GM12874 (cell line): ENCODE results near the gene NUBPL.

Experiments
- TF ChIP-seq, protein P1 (sequence below): IDR thresholded peaks from 2 replicates; pipeline ENCODE4 v1.5.1; 2011; ENCODE audit warnings: low read depth, mild to moderate bottlenecking, control low read depth, low read length, moderate library complexity; ENCODE audit not compliant: insufficient read depth

The NUBPL gene

DNA sequence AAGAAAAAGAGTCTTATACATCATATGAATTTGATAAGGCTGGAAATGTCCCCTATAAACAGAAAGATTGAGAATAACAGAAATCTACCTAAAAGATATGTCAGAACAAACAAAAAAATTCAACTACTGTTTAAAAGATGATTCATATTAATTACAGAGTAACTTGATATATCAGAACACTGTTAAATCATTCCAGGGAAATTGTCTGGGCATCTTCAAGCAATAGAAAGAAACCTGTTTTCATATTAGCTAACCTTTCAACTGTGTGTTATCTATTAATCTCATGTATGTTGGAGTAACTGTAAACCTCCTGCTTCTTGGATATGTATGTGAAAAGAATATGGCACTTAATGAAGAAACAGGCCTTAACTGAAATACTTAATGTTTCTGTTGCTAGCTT lies 96.7 kb downstream of the NUBPL start:
- TF ChIP-seq, protein P1, sequence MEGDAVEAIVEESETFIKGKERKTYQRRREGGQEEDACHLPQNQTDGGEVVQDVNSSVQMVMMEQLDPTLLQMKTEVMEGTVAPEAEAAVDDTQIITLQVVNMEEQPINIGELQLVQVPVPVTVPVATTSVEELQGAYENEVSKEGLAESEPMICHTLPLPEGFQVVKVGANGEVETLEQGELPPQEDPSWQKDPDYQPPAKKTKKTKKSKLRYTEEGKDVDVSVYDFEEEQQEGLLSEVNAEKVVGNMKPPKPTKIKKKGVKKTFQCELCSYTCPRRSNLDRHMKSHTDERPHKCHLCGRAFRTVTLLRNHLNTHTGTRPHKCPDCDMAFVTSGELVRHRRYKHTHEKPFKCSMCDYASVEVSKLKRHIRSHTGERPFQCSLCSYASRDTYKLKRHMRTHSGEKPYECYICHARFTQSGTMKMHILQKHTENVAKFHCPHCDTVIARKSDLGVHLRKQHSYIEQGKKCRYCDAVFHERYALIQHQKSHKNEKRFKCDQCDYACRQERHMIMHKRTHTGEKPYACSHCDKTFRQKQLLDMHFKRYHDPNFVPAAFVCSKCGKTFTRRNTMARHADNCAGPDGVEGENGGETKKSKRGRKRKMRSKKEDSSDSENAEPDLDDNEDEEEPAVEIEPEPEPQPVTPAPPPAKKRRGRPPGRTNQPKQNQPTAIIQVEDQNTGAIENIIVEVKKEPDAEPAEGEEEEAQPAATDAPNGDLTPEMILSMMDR: no peak

DNA sequence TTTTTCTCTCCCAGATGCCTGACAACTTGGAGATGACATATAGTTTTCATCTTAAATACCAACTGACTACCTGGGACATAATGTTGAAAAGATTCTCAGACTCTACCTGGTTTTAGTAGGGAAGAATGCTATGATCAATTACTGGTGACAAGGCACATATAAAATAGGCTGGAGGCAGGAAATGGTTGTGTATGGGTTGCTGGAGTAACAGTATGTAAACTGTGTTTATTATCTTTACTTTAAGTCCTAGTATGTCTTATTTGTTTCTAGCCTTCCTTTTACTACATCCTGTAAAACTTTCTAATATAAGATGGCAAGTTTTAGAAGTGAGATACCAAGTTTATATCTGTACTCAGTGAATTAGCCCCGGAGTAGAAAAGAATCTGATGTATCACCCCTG lies 98.1 kb downstream of the NUBPL start:
- TF ChIP-seq, protein P1: no peak

DNA sequence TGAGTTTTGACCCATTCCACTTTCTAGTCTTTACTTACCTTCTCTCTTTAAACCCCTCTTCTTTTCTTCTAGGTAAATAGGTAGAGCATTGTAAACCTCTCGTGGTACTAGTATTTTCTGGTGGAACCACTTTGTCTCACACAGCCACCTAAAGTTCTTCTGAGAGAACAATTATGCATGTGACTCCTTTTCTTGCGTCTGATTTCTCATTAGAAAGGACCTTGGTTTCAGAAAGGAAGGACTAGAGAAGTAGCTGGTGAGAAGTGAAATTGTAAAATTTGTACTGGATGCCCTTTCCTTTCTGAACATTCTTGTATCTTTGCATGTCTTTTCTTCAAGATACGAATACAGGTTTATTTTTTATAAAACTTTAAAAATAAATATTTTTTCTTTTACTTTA lies 99.0 kb downstream of the NUBPL start:
- TF ChIP-seq, protein P1: no peak

DNA sequence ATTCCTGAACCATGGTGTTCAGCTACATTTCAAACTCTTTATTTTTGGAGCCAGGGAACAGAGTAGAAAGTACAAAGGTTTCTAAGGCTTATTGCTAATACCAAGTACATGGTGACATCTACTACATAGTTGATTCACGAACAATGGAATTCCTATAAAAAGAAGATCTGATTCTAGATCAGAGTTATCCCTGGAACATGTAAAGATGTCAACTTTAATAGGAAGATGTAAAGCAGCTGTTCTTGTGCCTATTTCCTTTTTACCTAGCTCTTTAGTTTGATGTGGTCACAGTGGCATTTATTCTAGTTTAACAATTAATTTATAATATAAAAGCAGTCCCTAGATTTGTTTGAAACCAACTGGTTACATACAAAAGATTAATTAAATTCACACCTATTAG lies 99.5 kb downstream of the NUBPL start:
- TF ChIP-seq, protein P1: no peak

DNA sequence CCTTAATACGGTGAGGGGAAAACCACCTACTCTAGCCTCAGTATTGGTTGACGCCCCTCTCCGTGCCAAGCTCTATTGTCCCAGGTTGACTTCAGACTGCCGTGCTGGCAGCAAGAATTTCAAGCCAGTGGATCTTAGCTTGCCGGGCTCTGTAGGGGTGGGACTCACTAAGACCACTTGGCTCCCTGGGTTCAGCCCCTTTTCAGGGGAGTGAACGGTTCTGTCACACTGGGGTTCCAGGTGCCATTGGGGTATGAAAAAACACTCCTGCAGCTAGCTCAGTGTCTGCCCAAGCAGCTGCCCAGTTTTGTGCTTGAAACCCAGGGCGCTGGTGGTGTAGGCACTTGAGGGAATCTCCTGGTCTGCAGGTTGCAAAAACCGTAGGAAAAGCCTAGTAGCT lies 107.1 kb downstream of the NUBPL start:
- TF ChIP-seq, protein P1: no peak

DNA sequence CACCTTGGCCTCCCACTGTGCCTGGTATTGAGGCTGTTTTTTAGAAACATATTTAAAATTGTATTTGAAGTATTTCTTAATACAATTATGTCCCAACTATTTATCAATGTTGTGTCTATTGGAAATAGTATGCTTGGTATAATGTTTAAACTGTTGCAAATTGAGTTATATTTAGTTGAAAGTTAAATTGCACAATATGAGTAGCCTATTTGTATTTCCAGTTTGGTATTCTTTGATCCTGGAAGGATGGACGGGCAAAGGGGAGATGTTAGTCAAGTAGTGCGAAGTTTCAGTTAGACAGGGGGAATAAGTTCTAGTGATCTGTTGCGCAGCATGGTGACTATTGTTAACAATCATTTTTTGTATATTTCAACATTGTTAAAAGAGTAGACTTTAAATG lies 111.5 kb downstream of the NUBPL start:
- TF ChIP-seq, protein P1: no peak

DNA sequence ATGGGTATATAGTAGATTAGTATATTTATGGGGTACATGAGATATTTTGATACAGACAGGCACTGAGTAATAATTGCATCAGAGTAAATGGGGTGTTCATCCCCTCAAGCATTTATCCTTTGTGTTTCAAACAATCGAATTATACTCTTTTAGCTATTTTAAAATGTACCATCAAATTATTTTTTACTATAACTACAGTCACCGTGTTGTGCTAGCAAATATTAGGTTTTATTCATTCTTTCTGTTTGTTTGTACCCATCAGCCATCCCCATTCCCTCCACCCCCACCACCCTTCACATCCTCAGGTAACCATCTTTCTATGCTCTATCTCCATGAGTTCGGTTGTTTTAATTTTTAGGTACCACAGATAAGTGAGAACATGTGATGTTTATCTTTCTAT lies 115.8 kb downstream of the NUBPL start:
- TF ChIP-seq, protein P1: no peak

DNA sequence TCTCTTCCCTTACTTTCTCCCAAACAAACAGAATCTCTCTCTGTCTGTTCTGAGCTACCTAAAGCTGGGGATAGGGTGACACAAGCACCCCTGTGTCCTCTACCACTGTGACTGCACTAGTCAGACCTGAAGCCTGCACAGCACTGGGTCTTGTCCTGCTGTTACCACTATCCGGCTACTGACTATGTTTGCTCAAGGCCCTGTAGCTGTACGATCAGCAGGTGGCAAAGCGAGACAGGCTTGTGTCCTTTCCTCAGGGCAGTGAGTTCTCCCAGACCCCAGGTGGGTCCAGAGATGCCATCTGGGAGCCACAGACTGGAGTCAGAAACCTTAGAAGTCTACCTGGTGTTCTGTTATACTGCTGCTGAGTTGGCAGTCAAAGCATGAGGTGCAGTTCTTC lies 116.4 kb downstream of the NUBPL start:
- TF ChIP-seq, protein P1: no peak
